CD4-positive, alpha-beta memory T cell (primary cell): ENCODE results near the gene SPATA31C1. TPM values are rescaled to one million over a fixed set of nuclear protein-coding genes. Genes with fewer than 3 reads are reported as not detected.

Experiments
- CTCF ChIA-PET: fragments of 350-600 bp; sonication (Branson Sonifier 250); formaldehyde crosslinking; loops from one replicate; lab custom pipeline; 2021; ENCODE audit warnings: inconsistent platforms; ENCODE audit not compliant: partially characterized antibody; lab: Charles Lee
- POLR2A ChIA-PET: fragments of 350-600 bp; sonication (Branson Sonifier 250); formaldehyde crosslinking; loops from one replicate; lab custom pipeline; 2021; ENCODE audit not compliant: partially characterized antibody; lab: Charles Lee
- DNase-seq, 5 donors: peaks; one replicate each; pipeline versions ENCODE4 v3.0.0 to v3.0.0-alpha.2; 2020 to 2022; ENCODE audit warnings: mixed read lengths in 1 of 5
- H3K27ac ChIP-seq: one replicate; pipeline ENCODE4 v1.7.0; 2013; ENCODE audit warnings: low read depth, low read length
- H3K27me3 ChIP-seq: 2 replicates; pipeline ENCODE4 v1.7.0; 2013; ENCODE audit warnings: mild to moderate bottlenecking, low read length, moderate library complexity; ENCODE audit not compliant: insufficient read depth
- H3K36me3 ChIP-seq: 2 replicates; pipeline ENCODE4 v1.7.0; 2013; ENCODE audit warnings: mild to moderate bottlenecking, low read length, moderate library complexity; ENCODE audit not compliant: insufficient read depth
- H3K4me1 ChIP-seq: 2 replicates; pipeline ENCODE4 v1.7.0; 2013; ENCODE audit warnings: mild to moderate bottlenecking, low read length, moderate library complexity; ENCODE audit not compliant: insufficient read depth
- H3K4me3 ChIP-seq, 2 donors: one replicate each; pipeline ENCODE4 v1.7.0; 2013; ENCODE audit warnings: low read length in 2 of 2, mild to moderate bottlenecking in 1 of 2
- H3K9me3 ChIP-seq, 2 donors: one replicate each; pipeline ENCODE4 v1.7.0; 2013; ENCODE audit warnings: low read length in 2 of 2, control low read depth in 1 of 2; ENCODE audit not compliant: control insufficient read depth in 1 of 2
- H3K27ac Mint-ChIP-seq, 7 donors: one replicate each; pipeline ENCODE4 v1.8.0; 2020 to 2021; ENCODE audit warnings: mixed read lengths in 7 of 7, mild to moderate bottlenecking in 6 of 7, inconsistent platforms in 3 of 7, moderate library complexity in 3 of 7
- H3K27me3 Mint-ChIP-seq, 2 donors: one replicate each; pipeline ENCODE4 v1.8.0; 2020 to 2021; ENCODE audit warnings: mixed read lengths in 2 of 2
- H3K36me3 Mint-ChIP-seq, 2 donors: one replicate each; pipeline ENCODE4 v1.8.0; 2020 to 2021; ENCODE audit warnings: mixed read lengths in 2 of 2, inconsistent platforms in 1 of 2, mild to moderate bottlenecking in 1 of 2
- H3K4me1 Mint-ChIP-seq, 4 donors: one replicate each; pipeline ENCODE4 v1.8.0; 2020 to 2021; ENCODE audit warnings: mixed read lengths in 4 of 4, mild to moderate bottlenecking in 1 of 4
- H3K4me3 Mint-ChIP-seq, 8 donors: one replicate each; pipeline ENCODE4 v1.8.0; 2020 to 2021; ENCODE audit warnings: mixed read lengths in 8 of 8, mild to moderate bottlenecking in 7 of 8, moderate library complexity in 6 of 8, inconsistent platforms in 3 of 8
- H3K9me3 Mint-ChIP-seq, 8 donors: one replicate each; pipeline ENCODE4 v1.8.0; 2020 to 2021; ENCODE audit warnings: mixed read lengths in 8 of 8, mild to moderate bottlenecking in 5 of 8, inconsistent platforms in 3 of 8, moderate library complexity in 1 of 8
- intact Hi-C: fragments of 100-400 bp; cut with micrococcal nuclease; formaldehyde crosslinking; loops from one replicate; pipeline ENCODE4 v1.15.1; 2023
- polyA plus RNA-seq, 2 donors: library from polyadenylated mRNA; unstranded; fragments of 300-500 nt; fragmentation: Illumina TruSeq; gene quantifications; one replicate each; pipeline ENCODE4 v1.2.3, GENCODE V29; 2021
- total RNA-seq, 2 experiments: library from RNA; stranded (reverse); gene quantifications; one replicate each; pipeline ENCODE4 v1.2.3, GENCODE V29; 2021

Gene SPATA31C1
- total and polyA plus RNA-seq, 4 experiments from 2014 or later = not detected

- H3K9me3 Mint-ChIP-seq = peaks cover 0 to 2% (median 0%) of the 10 kb centered on the region in 8 donors
- CTCF ChIA-PET = no interaction called here
- intact Hi-C loops = no loop called here
- H3K4me1 Mint-ChIP-seq = no peaks in the 10 kb centered on the region
- no peak within 1 kb of the TSS for H3K27ac ChIP-seq
- peak within 1 kb of the TSS in 1 of 8 donors; percentile 59 for H3K4me3 Mint-ChIP-seq
- H3K36me3 Mint-ChIP-seq = no peaks in the 10 kb centered on the region
- POLR2A ChIA-PET = no interaction called here
- H3K9me3 ChIP-seq = no peaks in the 10 kb centered on the region
- DNase-seq = no peak
- H3K27me3 ChIP-seq = no peaks in the 10 kb centered on the region
- peaks cover 5 to 13% of the 10 kb centered on the region in 2 donors for H3K27me3 Mint-ChIP-seq
- H3K4me1 ChIP-seq = no peaks in the 10 kb centered on the region
- H3K4me3 ChIP-seq = no peak within 1 kb of the TSS
- H3K27ac Mint-ChIP-seq = peak within 1 kb of the TSS in 1 of 7 donors; percentile 8
- no peaks in the 10 kb centered on the region for H3K36me3 ChIP-seq
Measured at GRCh38 chr9:87882627-87883026, 35.1 kb upstream of the SPATA31C1 start, which contains the start of gene SPATA31E1. Gene SPATA31E1, plus strand, starts transcription at chr9:87882877. Its CDS starts 15 bp downstream, at chr9:87882892.

GRCh38 chr9:87883274-87883673 lies 34.5 kb upstream of the SPATA31C1 start:
- H3K27ac ChIP-seq = no peak overlapping the region
- no peaks in the 10 kb centered on the region for H3K27me3 ChIP-seq
- no peak overlapping the region for H3K4me3 ChIP-seq
- intact Hi-C loops = no loop called here
- peaks cover 5 to 9% of the 10 kb centered on the region in 2 donors for H3K27me3 Mint-ChIP-seq
- H3K27ac Mint-ChIP-seq = no peak overlapping the region
- H3K9me3 ChIP-seq = no peaks in the 10 kb centered on the region
- DNase-seq = no peak
- no peaks in the 10 kb centered on the region for H3K36me3 Mint-ChIP-seq
- H3K4me1 Mint-ChIP-seq = no peaks in the 10 kb centered on the region
- ChIA-PET CTCF (no interaction called here), POLR2A (no interaction called here)
- H3K9me3 Mint-ChIP-seq = peaks cover 0 to 2% (median 0%) of the 10 kb centered on the region in 8 donors
- H3K4me1 ChIP-seq = no peaks in the 10 kb centered on the region
- peak overlapping the region in 1 of 8 donors; percentile 59 for H3K4me3 Mint-ChIP-seq
- no peaks in the 10 kb centered on the region for H3K36me3 ChIP-seq

- POLR2A ChIA-PET = no interaction called here
- H3K4me1 Mint-ChIP-seq = no peaks in the 10 kb centered on the region
Measured at GRCh38 chr9:87883990-87884389, 33.8 kb upstream of the SPATA31C1 start.

GRCh38 chr9:87884578-87885459 lies 32.9 kb upstream of the SPATA31C1 start:
- H3K27ac ChIP-seq = no peak overlapping the region
- H3K27ac Mint-ChIP-seq = no peak overlapping the region
- no peaks in the 10 kb centered on the region for H3K4me1 Mint-ChIP-seq
- no peaks in the 10 kb centered on the region for H3K27me3 ChIP-seq
- peaks cover 5 to 6% of the 10 kb centered on the region in 2 donors for H3K27me3 Mint-ChIP-seq
- ChIA-PET POLR2A (no interaction called here), CTCF (no interaction called here)
- DNase-seq = no peak
- no peaks in the 10 kb centered on the region for H3K9me3 ChIP-seq
- no peaks in the 10 kb centered on the region for H3K4me1 ChIP-seq
- H3K9me3 Mint-ChIP-seq = no peaks in the 10 kb centered on the region
- no peak overlapping the region for H3K4me3 ChIP-seq
- no peaks in the 10 kb centered on the region for H3K36me3 Mint-ChIP-seq
- H3K4me3 Mint-ChIP-seq = no peak overlapping the region
- intact Hi-C loops = no loop called here
- no peaks in the 10 kb centered on the region for H3K36me3 ChIP-seq

More at GRCh38 chr9:87883990-87884389, 33.8 kb upstream of the SPATA31C1 start:
- Mint-ChIP-seq H3K4me3 (no peak overlapping the region), H3K36me3 (no peaks in the 10 kb centered on the region), H3K27ac (no peak overlapping the region), H3K27me3 (peaks cover 5 to 7% of the 10 kb centered on the region in 2 donors), H3K9me3 (no peaks in the 10 kb centered on the region)
- Histone ChIP-seq H3K27me3 (no peaks in the 10 kb centered on the region), H3K27ac (no peak overlapping the region), H3K36me3 (no peaks in the 10 kb centered on the region), H3K4me1 (no peaks in the 10 kb centered on the region), H3K9me3 (no peaks in the 10 kb centered on the region), H3K4me3 (no peak overlapping the region)
- intact Hi-C loops = no loop called here
- no peak for DNase-seq
- CTCF ChIA-PET = no interaction called here

- peak in 1 of 5 donors; percentile 30 for DNase-seq
- Mint-ChIP-seq H3K27me3 (peaks cover 4 to 6% of the 10 kb centered on the region in 2 donors), H3K4me3 (no peak overlapping the region), H3K27ac (no peak overlapping the region), H3K4me1 (no peaks in the 10 kb centered on the region), H3K9me3 (no peaks in the 10 kb centered on the region), H3K36me3 (no peaks in the 10 kb centered on the region)
- Histone ChIP-seq H3K27ac (no peak overlapping the region), H3K4me1 (no peaks in the 10 kb centered on the region), H3K4me3 (no peak overlapping the region), H3K27me3 (no peaks in the 10 kb centered on the region), H3K9me3 (no peaks in the 10 kb centered on the region), H3K36me3 (no peaks in the 10 kb centered on the region)
- ChIA-PET POLR2A (no interaction called here), CTCF (no interaction called here)
- intact Hi-C loops = no loop called here
Measured at GRCh38 chr9:87885484-87886189, 32.1 kb upstream of the SPATA31C1 start.

GRCh38 chr9:87886210-87886932 lies 31.4 kb upstream of the SPATA31C1 start:
- POLR2A ChIA-PET = no interaction called here
- no peak overlapping the region for H3K27ac Mint-ChIP-seq

More at GRCh38 chr9:87886210-87886932, 31.4 kb upstream of the SPATA31C1 start:
- no peaks in the 10 kb centered on the region for H3K9me3 ChIP-seq
- Mint-ChIP-seq H3K9me3 (no peaks in the 10 kb centered on the region), H3K27me3 (peaks cover 6 to 7% of the 10 kb centered on the region in 2 donors), H3K4me3 (no peak overlapping the region), H3K36me3 (no peaks in the 10 kb centered on the region), H3K4me1 (no peaks in the 10 kb centered on the region)
- intact Hi-C loops = no loop called here
- no peaks in the 10 kb centered on the region for H3K4me1 ChIP-seq
- no peak overlapping the region for H3K4me3 ChIP-seq
- H3K27me3 ChIP-seq = no peaks in the 10 kb centered on the region
- H3K36me3 ChIP-seq = no peaks in the 10 kb centered on the region
- H3K27ac ChIP-seq = no peak overlapping the region
- CTCF ChIA-PET = no interaction called here
- DNase-seq = no peak
